Gastroesophageal sphincter (tissue), 4 donors: ENCODE results near the gene ARX. TPM values are rescaled to one million over a fixed set of nuclear protein-coding genes. Genes with fewer than 3 reads are reported as not detected.

Source experiments
- ATAC-seq: fragments of 150-250 bp; one replicate; pipeline ENCODE4 v1.9.1; 2016; ENCODE audit warnings: mild to moderate bottlenecking, moderate library complexity
- H3K27ac ChIP-seq, 4 donors: fragments of 200-600 bp; sonication (generic) in 3 of 4; 1 replicate in 3 of 4; 2 replicates in 1 of 4; pipeline ENCODE4 v1.5.1; 2016 to 2019
- H3K27me3 ChIP-seq: fragments of 200-600 bp; sonication (generic); one replicate; pipeline ENCODE4 v1.5.1; 2019
- H3K36me3 ChIP-seq, 2 donors: fragments of 200-600 bp; sonication (generic); one replicate each; pipeline ENCODE4 v1.5.1; 2019; ENCODE audit warnings: control low read depth in 1 of 2
- H3K4me1 ChIP-seq, 3 donors: fragments of 200-600 bp; sonication (generic); 1 replicate in 2 of 3; 2 replicates in 1 of 3; pipeline ENCODE4 v1.5.1; 2016 to 2019; ENCODE audit warnings: control low read depth in 2 of 3
- H3K4me3 ChIP-seq, 2 donors: fragments of 200-600 bp; sonication (generic); one replicate each; pipeline ENCODE4 v1.5.1; 2019; ENCODE audit warnings: mild to moderate bottlenecking in 1 of 2, moderate library complexity in 1 of 2
- H3K9me3 ChIP-seq, 3 donors: fragments of 200-600 bp; sonication (generic); one replicate each; pipeline ENCODE4 v1.5.1; 2017 to 2019; ENCODE audit warnings: control low read depth in 2 of 3
- EP300 ChIP-seq: sonication (generic); formaldehyde crosslinking; IDR thresholded peaks from one replicate; pipeline ENCODE4 v1.6.1; 2017; ENCODE audit warnings: antibody characterized with exemption, mild to moderate bottlenecking
- POLR2A ChIP-seq, 2 donors: fragments of 450-650 bp; IDR thresholded peaks; one replicate each; pipeline ENCODE4 v1.6.1; 2017; ENCODE audit warnings: antibody characterized with exemption in 2 of 2, mild to moderate bottlenecking in 2 of 2, moderate library complexity in 1 of 2
- POLR2AphosphoS5 ChIP-seq: sonication (generic); formaldehyde crosslinking; IDR thresholded peaks from one replicate; pipeline ENCODE4 v1.6.1; 2017; ENCODE audit warnings: antibody characterized with exemption
- WGBS, 2 donors: methylation state at CpG; one replicate each; pipeline ENCODE4 v1.1.5; 2018; ENCODE audit warnings: low coverage in 1 of 2; 5-methylcytosine and 5-hydroxymethylcytosine counted together
- total RNA-seq, 4 donors: library from RNA; depleted of rRNA; stranded (reverse); fragments of >200 nt; gene quantifications; one replicate each; pipeline ENCODE4 v1.1.0, GENCODE V29; 2016
- TF ChIP-seq, protein P1 (sequence below), 4 experiments: fragments of 200-600 bp in 2 of 4; fragments of 450-650 bp in 2 of 4; sonication (generic) in 1 of 4; IDR thresholded peaks; one replicate each; pipeline ENCODE4 v1.5.1; 2017 to 2019; ENCODE audit warnings: antibody characterized with exemption in 4 of 4, mild to moderate bottlenecking in 2 of 4, moderate library complexity in 2 of 4

ARX gene
- total RNA-seq, 4 donors from 2014 or later: not detected

DNA sequence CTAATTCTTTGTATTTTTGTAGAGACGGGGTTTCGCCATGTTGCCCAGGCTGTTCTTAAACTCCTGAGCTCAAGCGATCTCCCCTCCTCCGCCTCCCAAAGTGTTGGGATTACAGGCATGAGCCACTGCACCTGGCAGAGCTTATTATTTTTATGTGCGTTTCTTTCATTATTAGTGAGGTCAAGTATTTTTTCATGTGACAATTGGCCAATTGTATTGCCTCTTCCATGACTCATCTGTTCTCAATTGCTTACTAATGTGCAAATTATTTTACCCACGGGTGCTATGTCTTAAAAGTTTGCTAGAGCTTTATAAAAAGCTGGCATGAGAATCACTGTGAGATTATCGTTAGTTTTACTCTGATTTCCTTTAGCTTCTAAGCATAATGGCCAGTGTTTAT lies 13.0 kb upstream of the ARX start:
- H3K27me3 ChIP-seq: peaks cover 14% of the 10 kb centered on the region
- 65 to 94% methylated on average over 2 to 6 of the region's 7 CpGs for WGBS, 2 donors
- no peaks in the 10 kb centered on the region for H3K9me3 ChIP-seq
- TF ChIP-seq POLR2A (IDR thresholded peaks at IDR 0.05) (no peak), EP300 (no peak), POLR2AphosphoS5 (no peak)
- TF ChIP-seq, protein P1, sequence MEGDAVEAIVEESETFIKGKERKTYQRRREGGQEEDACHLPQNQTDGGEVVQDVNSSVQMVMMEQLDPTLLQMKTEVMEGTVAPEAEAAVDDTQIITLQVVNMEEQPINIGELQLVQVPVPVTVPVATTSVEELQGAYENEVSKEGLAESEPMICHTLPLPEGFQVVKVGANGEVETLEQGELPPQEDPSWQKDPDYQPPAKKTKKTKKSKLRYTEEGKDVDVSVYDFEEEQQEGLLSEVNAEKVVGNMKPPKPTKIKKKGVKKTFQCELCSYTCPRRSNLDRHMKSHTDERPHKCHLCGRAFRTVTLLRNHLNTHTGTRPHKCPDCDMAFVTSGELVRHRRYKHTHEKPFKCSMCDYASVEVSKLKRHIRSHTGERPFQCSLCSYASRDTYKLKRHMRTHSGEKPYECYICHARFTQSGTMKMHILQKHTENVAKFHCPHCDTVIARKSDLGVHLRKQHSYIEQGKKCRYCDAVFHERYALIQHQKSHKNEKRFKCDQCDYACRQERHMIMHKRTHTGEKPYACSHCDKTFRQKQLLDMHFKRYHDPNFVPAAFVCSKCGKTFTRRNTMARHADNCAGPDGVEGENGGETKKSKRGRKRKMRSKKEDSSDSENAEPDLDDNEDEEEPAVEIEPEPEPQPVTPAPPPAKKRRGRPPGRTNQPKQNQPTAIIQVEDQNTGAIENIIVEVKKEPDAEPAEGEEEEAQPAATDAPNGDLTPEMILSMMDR (IDR thresholded peaks at IDR 0.05): no peak
- H3K36me3 ChIP-seq: no peaks in the 10 kb centered on the region
- no peaks in the 10 kb centered on the region for H3K4me1 ChIP-seq
- no peak for ATAC-seq
- no peak overlapping the region for H3K4me3 ChIP-seq
- H3K27ac ChIP-seq: no peak overlapping the region

DNA sequence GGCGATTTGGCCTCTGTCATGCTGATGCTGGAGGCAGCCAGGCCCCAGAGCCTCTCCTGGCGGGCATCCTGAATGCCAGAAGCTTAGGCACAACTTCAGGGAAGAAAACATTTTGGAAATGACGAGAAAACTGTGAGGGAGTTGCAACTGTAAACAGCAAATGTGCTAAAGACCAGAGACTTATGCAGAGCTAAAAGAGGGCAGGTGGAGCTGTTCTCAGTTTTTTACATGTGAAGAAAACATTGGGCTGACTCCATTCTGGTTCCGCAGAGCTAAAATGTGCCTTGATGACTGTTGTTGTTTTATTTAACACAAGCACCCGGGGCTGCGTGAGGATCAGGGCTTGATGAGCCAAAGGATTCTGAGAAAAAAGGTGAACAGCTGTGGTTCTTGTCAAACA lies 10.8 kb upstream of the ARX start:
- no peaks in the 10 kb centered on the region for H3K9me3 ChIP-seq
- H3K27ac ChIP-seq: no peak overlapping the region
- H3K4me3 ChIP-seq: no peak overlapping the region
- TF ChIP-seq POLR2AphosphoS5 (no peak), EP300 (no peak), POLR2A (IDR thresholded peaks at IDR 0.05) (no peak)
- TF ChIP-seq, protein P1 (IDR thresholded peaks at IDR 0.05): no peak
- H3K36me3 ChIP-seq: no peaks in the 10 kb centered on the region
- peaks cover 36% of the 10 kb centered on the region for H3K27me3 ChIP-seq
- no peaks in the 10 kb centered on the region for H3K4me1 ChIP-seq
- WGBS, 2 donors: 45% methylated on average over 6 of the region's 6 CpGs; no CpG with 5 or more reads in 1 of the 2 donors
- ATAC-seq: no peak

DNA sequence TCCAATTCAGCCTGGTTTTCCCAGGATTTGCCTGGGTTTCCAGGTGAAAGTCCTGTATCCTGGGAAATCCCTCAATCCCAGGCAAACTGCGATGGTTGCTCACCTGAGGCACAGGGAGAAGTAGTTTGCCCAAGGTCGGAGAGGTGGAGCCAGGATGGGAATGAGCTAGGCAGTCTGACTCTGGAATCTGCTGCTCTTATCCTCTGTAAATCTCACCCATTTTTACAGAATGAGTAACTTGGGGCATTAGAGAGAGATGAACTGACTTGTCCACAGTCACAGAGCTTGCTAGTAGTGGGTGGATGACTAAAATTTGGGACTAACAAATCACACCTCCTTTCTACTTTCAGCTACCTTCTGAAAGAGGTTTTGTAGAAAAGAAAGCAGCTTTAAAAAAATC lies 9.8 kb upstream of the ARX start:
- no peak overlapping the region for H3K4me3 ChIP-seq
- no peaks in the 10 kb centered on the region for H3K36me3 ChIP-seq
- H3K27me3 ChIP-seq: peaks cover 45% of the 10 kb centered on the region
- no peak for ATAC-seq
- H3K27ac ChIP-seq: no peak overlapping the region
- 80% methylated on average over 2 of the region's 2 CpGs; no CpG with 5 or more reads in 1 of the 2 donors for WGBS, 2 donors
- TF ChIP-seq, protein P1 (IDR thresholded peaks at IDR 0.05): no peak
- TF ChIP-seq EP300: no peak
- TF ChIP-seq POLR2A (IDR thresholded peaks at IDR 0.05): no peak
- no peak for TF ChIP-seq POLR2AphosphoS5
- H3K9me3 ChIP-seq: no peaks in the 10 kb centered on the region
- peaks cover 0 to 7% (median 0%) of the 10 kb centered on the region in 3 donors for H3K4me1 ChIP-seq

DNA sequence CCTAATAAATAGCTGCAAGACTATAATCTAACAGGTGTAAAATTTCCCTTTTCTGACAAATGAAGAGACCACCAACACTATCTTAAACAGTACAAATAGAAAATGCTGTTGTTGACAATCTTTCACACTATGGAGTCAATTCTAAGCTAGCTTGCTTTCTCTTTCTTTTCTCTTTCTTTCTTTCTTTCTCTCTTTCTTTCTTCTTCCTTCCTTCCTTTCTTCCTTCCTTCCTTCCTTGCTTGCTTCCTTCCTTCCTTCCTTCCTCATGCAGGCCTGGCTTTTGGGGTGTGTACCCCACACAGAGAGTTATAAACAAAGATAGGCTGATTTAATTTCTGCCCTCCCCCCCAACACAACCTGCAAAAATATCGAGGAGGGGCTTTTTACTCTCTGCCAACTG lies 8.1 kb upstream of the ARX start:
- H3K36me3 ChIP-seq: no peaks in the 10 kb centered on the region
- TF ChIP-seq POLR2A (IDR thresholded peaks at IDR 0.05) (no peak), POLR2AphosphoS5 (no peak), EP300 (no peak)
- TF ChIP-seq, protein P1 (IDR thresholded peaks at IDR 0.05): no peak
- no peaks in the 10 kb centered on the region for H3K9me3 ChIP-seq
- no peak overlapping the region for H3K27ac ChIP-seq
- peaks cover 62% of the 10 kb centered on the region for H3K27me3 ChIP-seq
- H3K4me3 ChIP-seq: no peak overlapping the region
- peaks cover 0 to 15% (median 0%) of the 10 kb centered on the region in 3 donors for H3K4me1 ChIP-seq
- 20 to 40% methylated on average over 1 of the region's 1 CpG for WGBS, 2 donors
- ATAC-seq: no peak

DNA sequence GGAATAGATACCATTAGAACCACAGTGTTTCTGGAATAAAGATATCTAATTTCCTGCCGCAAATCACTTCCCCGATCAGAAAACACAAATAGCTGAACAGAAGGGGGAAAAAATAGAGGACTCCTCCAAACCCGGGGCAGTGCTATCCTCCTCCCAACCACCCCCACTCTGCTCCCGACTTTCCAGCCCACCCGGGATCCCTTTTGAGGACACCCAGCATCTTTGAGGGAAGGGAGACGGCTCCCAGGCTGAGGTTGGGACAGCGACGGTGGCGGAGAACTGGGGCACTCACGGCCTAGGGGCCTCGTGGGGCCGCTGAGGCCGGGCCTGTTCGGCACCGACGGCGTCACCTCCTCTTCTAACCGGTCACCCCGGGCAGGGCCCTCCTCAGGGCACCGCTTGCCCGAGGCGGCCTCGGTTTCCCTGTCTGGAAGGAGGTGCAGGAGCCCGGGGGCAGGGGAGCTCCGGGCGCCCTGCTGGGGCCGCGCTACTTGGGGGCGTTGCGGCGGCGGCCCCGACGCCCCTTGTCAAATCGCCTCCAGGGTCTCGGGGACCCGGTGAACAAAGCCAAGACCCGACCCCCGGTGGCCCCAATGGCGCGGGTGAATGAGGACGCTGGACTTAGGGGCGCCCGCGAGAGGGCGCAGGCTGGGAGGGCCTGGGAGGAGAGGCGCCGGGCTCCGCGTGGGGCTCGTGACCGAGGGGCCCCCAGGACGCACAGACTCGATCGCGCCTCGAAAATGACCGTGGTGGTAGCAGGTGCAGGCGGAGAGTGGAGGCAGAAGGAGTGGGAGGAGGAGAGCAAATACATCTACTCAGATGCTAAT lies 6.9 kb upstream of the ARX start:
- H3K4me1 ChIP-seq: peaks cover 0 to 15% (median 0%) of the 10 kb centered on the region in 3 donors
- H3K4me3 ChIP-seq: no peak overlapping the region
- no peaks in the 10 kb centered on the region for H3K36me3 ChIP-seq
- H3K27ac ChIP-seq: no peak overlapping the region
- peaks cover 74% of the 10 kb centered on the region for H3K27me3 ChIP-seq
- no peaks in the 10 kb centered on the region for H3K9me3 ChIP-seq
- TF ChIP-seq EP300 (no peak), POLR2AphosphoS5 (no peak), POLR2A (IDR thresholded peaks at IDR 0.05) (no peak)
- TF ChIP-seq, protein P1 (IDR thresholded peaks at IDR 0.05): no peak
- ATAC-seq: no peak
- WGBS, 2 donors: 16% methylated on average over 11 of the region's 59 CpGs; no CpG with 5 or more reads in 1 of the 2 donors
